ENCODE measurements around the gene DNAH2.

Gene DNAH2

GRCh38 chr17:7878234-7878633, 160.7 kb downstream of the DNAH2 start (continued):
- no peak for TF ChIP-seq ZFHX2 (tag by site-specific recombination; conservative IDR thresholded peaks at IDR 0.05)
- no peak for TF ChIP-seq PBX3 (CRISPR knock-in tag; IDR thresholded peaks at IDR 0.05)

GRCh38 chr17:7880076-7880868, 162.7 kb downstream of the DNAH2 start:
- Histone ChIP-seq H3K4me3 (ENCODE audit: low read depth, low read length) (no peak overlapping the region), H3K36me3 (ENCODE audit: control insufficient read depth in 2 of 2, insufficient read depth in 1 of 2, low read length in 2 of 2) (peaks cover 49 to 64% of the 10 kb centered on the region in 2 experiments), H3K9me3 (ENCODE audit: control insufficient read depth, insufficient read depth, low read depth, low read length) (no peaks in the 10 kb centered on the region), H3K27ac (ENCODE audit: extremely low read depth, low read depth, low read length) (no peak overlapping the region; the same call in 1 of the 2 replicates), H3K4me1 (ENCODE audit: control insufficient read depth, insufficient read depth, low read length) (peaks cover 7% of the 10 kb centered on the region)
- ChIA-PET CTCF (interaction anchor here (0.5 kb wide), 1 partner anchor 91 kb away, joined by 3 read pairs; no protein-coding TSS in a partner anchor), POLR2A (no interaction called here)
- TF ChIP-seq HIC1 (tag by site-specific recombination; IDR thresholded peaks at IDR 0.05) (no peak), ZNF624 (tag by site-specific recombination; IDR thresholded peaks at IDR 0.05) (no peak), ZNF292 (tag by site-specific recombination; IDR thresholded peaks at IDR 0.05; ENCODE audit: borderline replicate concordance, low read depth) (no peak), SP3 (tag by site-specific recombination; IDR thresholded peaks at IDR 0.05) (no peak), ATF2 (tag by site-specific recombination; IDR thresholded peaks at IDR 0.05; ENCODE audit: low read depth) (no peak), ZNF585B (tag by site-specific recombination; IDR thresholded peaks at IDR 0.05) (no peak), KLF7 (tag by site-specific recombination; IDR thresholded peaks at IDR 0.05; ENCODE audit: borderline replicate concordance) (no peak), ZNF366 (tag by site-specific recombination; conservative IDR thresholded peaks at IDR 0.05) (peak; percentile 76), KLF8 (tag by site-specific recombination; IDR thresholded peaks at IDR 0.05) (no peak), ZBTB17 (tag by site-specific recombination; IDR thresholded peaks at IDR 0.05) (0 out of 2 replicates have a peak, but pooled peaks have one; percentile 27), ZNF777 (tag by site-specific recombination; IDR thresholded peaks at IDR 0.05; ENCODE audit: borderline replicate concordance) (no peak)

GRCh38 chr17:7881276-7882054, 163.9 kb downstream of the DNAH2 start:
- Histone ChIP-seq H3K36me3 (ENCODE audit: control insufficient read depth in 2 of 2, insufficient read depth in 1 of 2, low read length in 2 of 2) (peaks cover 37 to 52% of the 10 kb centered on the region in 2 experiments), H3K4me3 (ENCODE audit: low read depth, low read length) (no peak overlapping the region), H3K9me3 (ENCODE audit: control insufficient read depth, insufficient read depth, low read depth, low read length) (no peaks in the 10 kb centered on the region), H3K27ac (ENCODE audit: extremely low read depth, low read depth, low read length) (no peak overlapping the region), H3K4me1 (ENCODE audit: control insufficient read depth, insufficient read depth, low read length) (peaks cover 9% of the 10 kb centered on the region)
- peak; percentile 79; the same call in 1 of the 2 replicates for TF ChIP-seq PRDM1 (tag by site-specific recombination; IDR thresholded peaks at IDR 0.05)
- TF ChIP-seq ZBTB17 (tag by site-specific recombination; IDR thresholded peaks at IDR 0.05) = peak; percentile 54
- TF ChIP-seq ZNF335 (tag by site-specific recombination; conservative IDR thresholded peaks at IDR 0.05) = peak; percentile 88
- no peak for TF ChIP-seq MZF1 (tag by site-specific recombination; IDR thresholded peaks at IDR 0.05; ENCODE audit: borderline replicate concordance)
- POLR2A ChIA-PET = no interaction called here
- CTCF ChIA-PET = no interaction called here

Data from HEK293 (cell line).